ENCODE data around the gene CHST8. TPM values are rescaled to one million over a fixed set of nuclear protein-coding genes. Genes with fewer than 3 reads are reported as not detected.
"Not testable (repeated sequence)": the region's sequence is repeated elsewhere in the genome, so short reads cannot be mapped to it uniquely, and the experiment has no call there.

The CHST8 gene
- total RNA-seq, 1 donor from 2014 or later: 0.96 TPM

GRCh38 chr19:33610588-33610987 is 11.2 kb upstream of the CHST8 start:
- no peaks in the 10 kb centered on the region for H3K4me1 Mint-ChIP-seq
- no peak overlapping the region for H3K4me3 Mint-ChIP-seq
- TF ChIP-seq CTCF (conservative IDR thresholded peaks at IDR 0.05): no peak
- DNase-seq (ENCODE audit: low read depth, low spot score): no peak
- H3K27ac Mint-ChIP-seq (ENCODE audit: unreplicated experiment): no peak overlapping the region
- peaks cover 3% of the 10 kb centered on the region for H3K9me3 Mint-ChIP-seq
- H3K27me3 Mint-ChIP-seq (ENCODE audit: low read depth): peaks cover 85% of the 10 kb centered on the region
- H3K36me3 Mint-ChIP-seq (ENCODE audit: low read depth): no peaks in the 10 kb centered on the region

GRCh38 chr19:33612928-33613619 is 8.7 kb upstream of the CHST8 start:
- peaks cover 88% of the 10 kb centered on the region for H3K27me3 Mint-ChIP-seq (ENCODE audit: low read depth)
- no peak overlapping the region for H3K27ac Mint-ChIP-seq (ENCODE audit: unreplicated experiment)
- TF ChIP-seq CTCF (conservative IDR thresholded peaks at IDR 0.05): no peak
- H3K9me3 Mint-ChIP-seq: no peaks in the 10 kb centered on the region
- no peaks in the 10 kb centered on the region for H3K4me1 Mint-ChIP-seq
- no peak overlapping the region for H3K4me3 Mint-ChIP-seq
- H3K36me3 Mint-ChIP-seq (ENCODE audit: low read depth): no peaks in the 10 kb centered on the region
- DNase-seq (ENCODE audit: low read depth, low spot score): no peak

GRCh38 chr19:33613620-33614000 is 8.1 kb upstream of the CHST8 start:
- H3K36me3 Mint-ChIP-seq (ENCODE audit: low read depth): no peaks in the 10 kb centered on the region
- H3K27me3 Mint-ChIP-seq (ENCODE audit: low read depth): peaks cover 88% of the 10 kb centered on the region
- no peaks in the 10 kb centered on the region for H3K4me1 Mint-ChIP-seq
- DNase-seq (ENCODE audit: low read depth, low spot score): no peak
- no peak overlapping the region for H3K4me3 Mint-ChIP-seq
- H3K9me3 Mint-ChIP-seq: no peaks in the 10 kb centered on the region
- no peak overlapping the region for H3K27ac Mint-ChIP-seq (ENCODE audit: unreplicated experiment)
- TF ChIP-seq CTCF (conservative IDR thresholded peaks at IDR 0.05): no peak

- H3K9me3 Mint-ChIP-seq: no peaks in the 10 kb centered on the region
- no peak for DNase-seq (ENCODE audit: low read depth, low spot score)
- H3K36me3 Mint-ChIP-seq (ENCODE audit: low read depth): no peaks in the 10 kb centered on the region
- no peak overlapping the region for H3K27ac Mint-ChIP-seq (ENCODE audit: unreplicated experiment)
- H3K27me3 Mint-ChIP-seq (ENCODE audit: low read depth): peaks cover 92% of the 10 kb centered on the region
- no peak for TF ChIP-seq CTCF (conservative IDR thresholded peaks at IDR 0.05)
- no peaks in the 10 kb centered on the region for H3K4me1 Mint-ChIP-seq
- H3K4me3 Mint-ChIP-seq: no peak overlapping the region
Measured at GRCh38 chr19:33616346-33616745, 5.4 kb upstream of the CHST8 start.

GRCh38 chr19:33616857-33617256 is 4.9 kb upstream of the CHST8 start:
- no peaks in the 10 kb centered on the region for H3K36me3 Mint-ChIP-seq (ENCODE audit: low read depth)
- peaks cover 90% of the 10 kb centered on the region for H3K27me3 Mint-ChIP-seq (ENCODE audit: low read depth)
- DNase-seq (ENCODE audit: low read depth, low spot score): no peak
- no peak overlapping the region for H3K27ac Mint-ChIP-seq (ENCODE audit: unreplicated experiment)
- no peak for TF ChIP-seq CTCF (conservative IDR thresholded peaks at IDR 0.05)
- no peaks in the 10 kb centered on the region for H3K4me1 Mint-ChIP-seq
- H3K9me3 Mint-ChIP-seq: no peaks in the 10 kb centered on the region
- no peak overlapping the region for H3K4me3 Mint-ChIP-seq

- H3K27me3 Mint-ChIP-seq (ENCODE audit: low read depth): peaks cover 88% of the 10 kb centered on the region
- not testable (repeated sequence) for H3K36me3 Mint-ChIP-seq (ENCODE audit: low read depth); H3K4me1 Mint-ChIP-seq; H3K9me3 Mint-ChIP-seq; DNase-seq (ENCODE audit: low read depth, low spot score); H3K4me3 Mint-ChIP-seq; H3K27ac Mint-ChIP-seq (ENCODE audit: unreplicated experiment)
Measured at GRCh38 chr19:33618363-33618762, 3.4 kb upstream of the CHST8 start.

All from neural crest cell (in vitro differentiated cells).